NCI-H460 (cell line): ENCODE results near the gene LPIN3. TPM values are rescaled to one million over a fixed set of nuclear protein-coding genes. Genes with fewer than 3 reads are reported as not detected.

Experiments
- DNase-seq: peaks from one replicate; pipeline ENCODE4 v3.0.0-alpha.2; 2016; ENCODE audit warnings: low read depth; ENCODE audit errors: extremely low read depth
- total RNA-seq: library from RNA; depleted of rRNA; stranded (reverse); fragments of >200 nt; shearing (Covaris generic); gene quantifications from 2 replicates; pipeline ENCODE4 v1.2.3, GENCODE V29; 2014

LPIN3 gene
- total RNA-seq, 1 experiment from 2014 or later = 7.6 TPM

DNA sequence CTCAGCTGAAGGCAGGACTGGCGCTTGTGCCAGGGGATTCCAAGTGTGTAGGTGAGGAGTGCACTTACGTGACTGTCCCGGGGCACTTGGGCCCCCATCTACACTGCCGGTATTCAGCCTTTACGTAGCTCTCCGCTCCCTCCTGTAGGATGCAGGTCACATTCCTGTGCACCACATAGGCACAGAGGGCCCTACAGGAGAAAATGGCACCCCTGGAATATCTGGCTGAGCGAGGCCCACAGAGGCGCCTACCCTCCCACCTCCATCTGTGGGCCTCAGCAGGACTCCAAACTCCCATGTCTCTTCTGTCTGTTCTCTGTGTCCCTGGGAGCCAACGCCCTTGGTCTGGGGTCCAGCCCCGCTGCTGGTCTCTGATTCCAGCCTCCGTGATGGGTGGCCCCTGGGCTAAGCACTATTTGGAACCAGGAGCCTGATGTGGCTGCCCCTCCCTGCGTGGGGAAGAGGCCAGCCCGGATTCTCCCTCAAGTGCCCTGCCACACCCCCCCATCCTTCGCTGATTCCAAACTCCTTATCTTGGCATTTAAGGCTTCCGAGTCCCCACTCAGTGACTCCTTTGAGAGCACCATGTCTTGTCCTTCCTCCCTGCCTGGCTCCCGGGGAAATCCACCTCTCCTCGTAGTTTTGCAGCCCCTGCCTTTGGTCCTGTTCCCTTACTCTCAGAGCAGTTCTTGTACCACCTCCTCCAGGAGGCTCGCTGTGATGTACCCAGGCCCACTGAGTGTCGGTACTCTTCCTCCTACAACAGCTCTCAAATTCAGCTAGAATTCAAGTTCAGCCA, 24.5 kb downstream of the LPIN3 start:
- no peak for DNase-seq

DNA sequence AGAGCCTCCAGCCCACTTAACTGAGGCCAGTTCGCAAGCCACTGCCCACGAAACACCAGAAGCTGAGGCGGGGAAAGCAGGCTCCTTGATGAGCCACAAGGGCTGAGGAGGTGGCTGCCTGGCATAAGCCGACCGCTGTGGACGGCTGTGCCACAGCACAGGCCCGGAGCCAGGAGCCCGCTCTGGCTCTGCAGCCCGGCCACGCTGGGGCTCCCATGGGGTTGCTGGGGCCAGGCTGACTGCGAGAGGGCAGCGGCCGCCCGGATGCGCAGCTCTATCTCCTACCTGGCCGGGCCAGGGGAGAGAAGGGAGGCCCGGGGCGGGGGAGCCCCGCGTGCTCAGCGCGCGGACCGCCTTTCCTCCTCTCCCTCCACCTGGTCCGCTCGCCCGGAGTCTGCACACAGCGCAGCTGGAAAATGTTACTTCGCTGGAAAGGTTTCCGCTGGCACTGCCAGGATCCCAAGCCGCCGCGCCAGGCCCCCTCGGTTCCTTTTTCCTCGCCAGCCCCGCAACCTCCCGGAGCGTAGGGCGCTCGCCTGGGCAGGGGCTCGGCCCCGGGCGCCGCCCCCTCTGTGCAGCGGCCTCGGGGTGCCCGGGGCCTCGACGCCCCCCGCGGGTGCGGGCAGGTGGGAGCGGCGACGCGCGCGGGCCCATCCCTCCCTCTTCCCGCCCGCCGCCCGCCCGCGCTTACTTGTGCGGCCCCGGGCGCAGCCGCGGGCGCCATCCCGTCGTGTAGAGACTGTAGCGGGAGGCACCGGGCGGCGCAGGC, 25.3 kb downstream of the LPIN3 start:
- DNase-seq = no peak

DNA sequence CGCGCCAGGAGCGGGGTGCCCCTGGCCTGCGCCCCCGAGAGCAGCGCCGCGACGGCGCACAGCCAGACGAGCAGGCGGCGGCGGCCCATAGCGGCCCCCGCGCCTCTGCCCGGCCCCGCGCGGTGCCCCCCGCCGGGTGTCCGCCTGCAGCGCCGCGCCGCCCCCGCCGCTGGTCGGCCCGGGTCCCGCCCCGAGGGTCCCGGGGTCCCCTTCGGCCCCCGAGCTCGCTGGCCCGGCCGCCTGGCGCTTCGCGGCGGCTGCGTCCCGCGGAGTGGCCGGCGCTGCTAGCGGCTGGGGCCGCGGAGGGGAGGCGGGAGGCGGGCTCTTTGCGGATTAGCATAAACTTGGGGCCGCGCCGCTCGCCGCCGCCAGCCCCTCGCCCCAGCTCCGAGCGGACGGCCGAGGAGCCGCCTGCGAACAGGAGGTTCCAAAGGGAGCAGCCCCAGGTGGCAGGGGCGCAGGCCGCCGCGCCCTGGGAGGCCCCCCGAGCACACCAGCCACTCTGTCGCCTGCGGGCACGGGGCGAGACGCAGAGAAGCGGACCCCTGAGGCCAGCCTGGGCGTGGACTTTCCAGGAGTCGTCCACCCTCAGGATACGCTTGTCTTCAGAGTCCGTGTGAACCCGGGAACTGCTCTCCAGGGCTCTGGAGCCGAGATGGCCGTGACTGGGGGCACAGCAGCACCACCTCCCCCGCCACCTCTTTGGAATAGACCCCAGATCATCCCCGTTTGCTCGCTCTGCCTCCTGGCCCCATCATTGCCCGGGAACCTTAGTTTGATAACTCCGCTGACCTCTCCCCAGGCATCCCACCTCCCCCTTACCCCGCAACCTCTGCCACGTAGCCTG, 26.1 kb downstream of the LPIN3 start, which contains the start of gene EMILIN3:
Gene EMILIN3, minus strand, starts transcription at position 273 of the 847 bp plus-strand sequence. Its CDS starts 184 bp downstream, at position 89.
- no peak for DNase-seq

DNA sequence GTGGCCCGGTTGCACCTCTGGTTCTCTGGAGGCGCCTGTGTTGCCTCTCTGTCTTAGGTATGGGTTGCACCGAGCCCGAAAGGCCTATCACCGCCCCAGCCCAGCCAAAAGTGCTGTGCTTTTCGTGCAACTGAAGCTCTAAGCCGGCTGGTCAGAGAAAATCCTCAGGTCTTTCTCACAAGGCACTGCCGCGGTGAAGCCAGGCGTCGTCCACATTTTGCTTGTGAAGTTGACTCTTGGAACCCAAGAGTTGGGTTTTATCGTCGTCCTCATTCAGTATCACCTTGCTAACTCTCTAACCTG, 26.7 kb downstream of the LPIN3 start:
- DNase-seq = no peak

DNA sequence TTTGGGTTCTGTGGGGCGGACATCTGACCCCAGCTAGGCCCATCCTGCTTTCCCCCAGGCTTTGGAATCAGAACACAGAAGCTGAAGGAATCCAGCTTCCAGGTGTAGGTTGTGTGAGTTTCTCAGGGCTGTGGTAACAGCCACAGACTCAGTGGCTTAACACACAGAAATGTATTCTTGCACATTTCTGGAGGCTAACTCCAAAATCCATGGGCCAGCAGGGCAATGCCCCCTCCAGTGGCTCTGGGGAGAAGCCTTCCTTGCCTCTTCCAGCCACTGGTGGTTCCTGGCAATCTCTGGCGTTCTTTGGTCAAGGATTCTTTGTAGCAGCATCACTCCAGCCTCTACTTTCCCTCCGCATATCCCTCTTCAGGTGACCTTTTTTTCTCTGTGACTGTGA, 27.3 kb downstream of the LPIN3 start:
- no peak for DNase-seq

DNA sequence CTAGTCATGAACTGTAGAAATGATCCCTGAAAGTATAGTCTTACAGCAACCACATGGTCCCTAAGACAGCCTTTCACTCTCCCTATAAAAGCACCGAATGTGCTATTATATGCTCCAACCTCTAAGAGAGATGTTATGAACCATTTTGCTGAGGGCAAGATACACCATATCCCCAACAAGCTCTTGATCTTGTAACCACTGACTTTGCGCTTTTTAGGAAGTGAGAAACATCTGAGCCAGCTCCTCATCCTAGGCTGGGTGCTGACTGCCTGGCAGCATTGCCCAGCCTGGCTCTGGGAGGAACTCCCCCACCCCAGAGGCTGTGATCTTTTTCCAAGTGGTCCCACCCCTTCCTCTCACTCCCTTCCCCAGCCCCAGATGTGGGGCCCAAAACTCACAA, 29.1 kb downstream of the LPIN3 start:
- DNase-seq = no peak

DNA sequence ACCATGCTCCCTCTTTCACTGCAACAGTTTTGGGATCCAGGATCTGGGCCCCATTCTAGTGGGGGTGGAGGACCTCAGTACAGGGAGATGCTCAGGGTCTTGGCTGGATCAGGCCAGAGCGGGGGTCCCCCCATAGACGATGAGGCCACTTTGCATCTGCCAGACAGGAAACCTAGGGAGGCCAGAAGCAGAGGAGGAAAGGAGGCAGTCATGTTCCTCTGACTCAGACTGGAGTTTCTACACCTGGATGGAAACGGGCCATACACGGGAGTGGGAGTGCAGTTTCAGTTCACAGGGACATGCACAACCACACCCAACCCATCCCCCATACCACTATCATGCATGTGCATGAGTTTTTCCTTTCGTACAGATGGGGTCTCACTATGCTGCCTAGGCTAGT, 29.6 kb downstream of the LPIN3 start:
- DNase-seq = no peak

DNA sequence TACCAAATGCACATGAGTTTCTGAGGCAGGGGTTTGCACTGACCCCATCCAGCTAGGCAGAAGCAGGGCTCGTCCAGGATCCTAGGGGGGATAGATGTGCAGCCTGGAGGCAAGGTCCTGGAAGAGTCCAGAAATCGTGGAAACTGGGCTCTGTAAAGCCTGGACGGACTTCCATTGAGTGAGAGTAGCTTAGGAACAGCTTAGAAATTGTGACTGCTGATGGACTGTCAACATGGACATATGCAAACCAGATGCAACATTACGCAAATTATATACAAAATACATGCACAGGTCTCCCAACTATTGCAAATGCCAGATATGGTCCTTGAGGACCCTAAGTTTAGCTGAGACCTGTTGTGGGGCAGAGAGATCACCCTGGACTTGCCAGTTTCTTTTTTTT, 30.8 kb downstream of the LPIN3 start:
- no peak for DNase-seq

DNA sequence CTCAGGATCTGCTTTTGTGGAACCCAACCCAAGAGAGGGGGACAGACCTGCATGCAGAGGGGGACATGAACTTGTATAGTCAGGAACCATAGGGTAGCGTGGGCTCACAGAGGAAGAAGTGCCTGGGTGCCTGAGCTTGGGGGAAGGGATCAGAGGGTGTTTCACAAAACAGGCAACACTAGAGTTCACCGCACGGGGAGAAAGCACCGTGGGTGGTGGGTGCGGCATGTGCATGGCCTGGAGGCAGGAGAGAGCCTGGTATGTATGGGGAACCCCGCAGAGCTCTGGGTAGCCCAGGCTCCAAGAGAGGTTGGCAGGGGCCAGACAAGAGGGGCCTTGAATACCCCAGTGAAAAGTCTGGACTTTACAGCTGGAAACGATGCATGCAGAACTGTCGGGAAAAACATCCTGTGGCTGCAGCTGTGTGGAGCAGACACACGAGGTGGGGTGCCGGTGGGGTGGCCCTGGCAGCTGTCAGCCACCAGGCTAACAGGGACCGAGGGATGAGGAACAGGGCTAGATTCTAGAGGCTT, 32.7 kb downstream of the LPIN3 start:
- DNase-seq = no peak

DNA sequence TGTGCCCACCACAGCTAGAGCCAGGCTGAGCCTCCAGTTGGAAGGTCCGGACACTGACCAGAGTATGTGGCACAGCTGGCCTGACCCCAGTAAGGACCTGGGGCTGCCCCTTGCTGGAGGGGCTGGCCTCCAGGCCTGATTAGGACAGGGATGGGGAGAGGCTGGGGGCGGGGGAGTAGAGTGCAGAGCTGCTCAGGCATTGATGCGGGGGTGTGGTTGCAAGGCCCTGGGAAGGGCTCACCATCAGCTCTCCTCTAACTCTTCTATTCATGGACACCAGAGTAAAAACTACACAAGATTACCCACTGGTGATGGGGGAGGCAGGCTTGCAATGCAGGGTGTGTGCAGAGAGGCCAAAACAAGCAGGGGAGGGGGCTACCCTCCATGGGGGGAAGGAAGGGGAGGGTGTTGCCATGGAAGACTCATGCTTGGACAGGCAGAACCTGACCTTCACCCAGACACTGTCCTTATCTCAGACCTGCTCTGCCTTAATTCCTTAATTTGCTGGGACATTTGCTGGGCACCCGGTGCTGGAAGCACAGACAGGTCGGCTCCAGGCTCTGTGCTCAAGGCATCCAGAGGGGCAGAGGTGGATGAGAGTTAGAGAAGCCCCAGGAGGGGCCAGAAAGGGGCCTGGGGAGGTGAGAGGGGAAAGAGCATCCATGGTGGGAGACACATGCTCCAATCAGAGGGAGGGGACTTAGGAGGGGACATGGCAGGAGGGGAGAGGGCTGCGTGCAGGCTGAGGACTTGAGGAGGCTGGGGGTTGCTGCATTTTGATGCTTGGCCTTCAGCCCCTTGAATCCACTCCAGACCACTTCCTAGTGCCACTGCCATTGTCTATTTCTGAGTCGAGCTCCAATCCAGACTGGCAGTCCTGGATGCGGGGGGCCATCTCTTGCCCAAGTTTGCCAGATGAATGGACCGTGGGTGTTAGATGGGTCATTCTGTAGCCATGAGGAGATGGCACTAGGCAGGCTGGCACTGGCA, 33.6 kb downstream of the LPIN3 start:
- DNase-seq = no peak

DNA sequence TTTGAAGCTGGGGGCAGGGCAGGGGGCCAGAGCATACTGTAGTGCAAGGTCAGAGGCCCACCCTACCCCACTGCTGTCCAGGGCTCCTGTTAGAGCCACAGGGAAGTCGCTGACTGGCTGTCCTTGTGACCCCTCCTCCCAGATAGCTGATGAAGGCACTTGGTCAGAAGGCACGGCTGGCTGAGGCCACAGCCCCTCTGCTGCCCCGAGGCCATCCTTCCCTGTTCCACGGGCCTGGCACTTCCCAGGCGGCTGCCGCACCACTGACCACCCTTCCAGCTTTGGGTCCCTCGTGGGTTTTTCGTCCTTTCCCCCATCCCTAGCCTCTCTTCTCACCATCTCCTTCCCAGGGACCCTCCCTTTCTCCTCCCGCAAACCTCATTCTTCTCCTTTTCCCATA, 35.2 kb downstream of the LPIN3 start:
- DNase-seq = no peak

DNA sequence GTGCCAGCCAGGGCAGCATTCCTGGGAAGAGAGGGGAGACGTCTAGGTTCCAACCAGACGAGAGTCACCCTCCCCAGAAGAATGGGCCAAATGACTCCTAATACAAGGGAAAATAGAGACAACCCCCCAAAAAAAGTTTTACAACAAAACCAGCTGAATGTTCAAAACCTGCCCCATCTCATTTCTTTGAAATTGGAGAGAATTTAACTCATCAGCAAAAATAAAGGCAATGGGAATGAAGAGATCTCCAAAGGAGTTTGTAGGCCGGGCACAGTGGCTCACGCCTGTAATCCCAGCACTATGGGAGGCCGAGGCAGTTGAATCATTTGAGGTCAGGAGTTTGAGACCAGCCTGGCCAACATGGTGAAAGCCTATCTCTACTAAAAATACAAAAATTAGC, 35.7 kb downstream of the LPIN3 start:
- DNase-seq = no peak

DNA sequence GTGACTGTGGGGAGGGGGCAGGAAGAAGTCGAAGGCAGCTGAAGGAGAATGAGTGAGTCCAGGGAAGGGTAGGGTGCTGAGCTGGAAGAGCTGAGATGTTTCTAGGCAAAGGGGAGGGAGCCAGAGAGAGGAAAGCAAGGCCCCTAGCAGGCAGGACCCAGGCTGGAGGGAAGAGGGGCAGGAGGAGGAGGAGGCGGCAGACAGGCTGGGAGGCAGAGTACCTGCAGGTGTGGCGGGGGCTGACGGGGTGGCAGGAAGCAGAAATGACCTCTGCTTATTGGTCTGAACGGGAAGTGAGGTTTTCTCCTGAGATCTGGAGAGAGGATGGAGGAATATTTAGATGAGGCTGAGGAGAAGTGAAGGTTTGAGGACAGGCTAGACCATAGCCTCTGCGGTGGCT, 36.7 kb downstream of the LPIN3 start:
- no peak for DNase-seq

DNA sequence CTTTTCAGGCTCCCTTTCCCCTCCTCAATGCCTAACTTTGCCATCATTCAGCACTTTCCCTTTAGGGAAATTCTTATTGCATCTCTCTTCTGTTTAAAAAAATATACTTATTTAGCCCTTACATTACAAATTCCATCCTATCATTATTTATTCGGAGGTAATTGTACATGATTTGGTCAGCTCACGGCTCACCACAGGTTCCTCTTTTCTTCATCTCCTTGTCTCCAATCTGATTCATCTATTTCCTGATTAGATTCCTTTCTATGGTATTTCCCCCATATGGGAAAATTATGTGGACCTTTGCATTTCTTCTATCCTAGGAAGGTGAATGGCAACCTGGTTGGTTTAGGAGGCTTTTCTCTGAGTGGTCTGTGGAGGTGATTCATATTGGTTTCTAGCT, 38.9 kb downstream of the LPIN3 start:
- no peak for DNase-seq

DNA sequence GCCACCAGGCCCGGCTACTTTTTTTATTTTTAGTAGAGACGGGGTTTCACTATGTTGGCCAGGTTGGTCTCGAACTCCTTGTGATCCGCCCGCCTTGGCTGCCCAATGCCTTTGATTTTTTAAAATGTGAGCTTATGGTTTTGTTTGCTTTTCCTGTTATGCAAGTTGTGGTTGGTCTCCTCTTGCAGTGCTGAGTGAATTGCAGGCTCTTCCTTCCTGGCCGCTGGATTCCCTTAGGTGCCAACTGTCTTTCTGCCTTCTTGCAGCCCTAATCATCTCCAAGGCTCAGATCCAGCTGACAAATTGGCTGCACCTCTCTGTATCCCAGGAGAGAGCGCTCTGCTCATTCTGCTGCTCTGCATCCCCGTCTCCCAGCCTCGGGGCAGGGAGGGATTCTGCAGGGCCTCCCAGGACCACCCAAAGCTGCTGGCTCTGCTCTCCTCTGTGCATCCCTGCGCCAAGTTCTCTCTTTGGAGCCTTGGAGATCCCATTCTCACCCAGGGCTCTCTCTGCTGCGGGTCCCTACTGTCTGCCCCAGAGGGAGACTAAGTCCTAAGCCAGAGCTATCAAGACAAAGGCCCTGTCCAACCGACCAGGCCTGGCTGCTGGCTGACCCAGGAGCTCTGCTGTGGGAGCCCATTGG, 40.1 kb downstream of the LPIN3 start:
- DNase-seq = no peak

DNA sequence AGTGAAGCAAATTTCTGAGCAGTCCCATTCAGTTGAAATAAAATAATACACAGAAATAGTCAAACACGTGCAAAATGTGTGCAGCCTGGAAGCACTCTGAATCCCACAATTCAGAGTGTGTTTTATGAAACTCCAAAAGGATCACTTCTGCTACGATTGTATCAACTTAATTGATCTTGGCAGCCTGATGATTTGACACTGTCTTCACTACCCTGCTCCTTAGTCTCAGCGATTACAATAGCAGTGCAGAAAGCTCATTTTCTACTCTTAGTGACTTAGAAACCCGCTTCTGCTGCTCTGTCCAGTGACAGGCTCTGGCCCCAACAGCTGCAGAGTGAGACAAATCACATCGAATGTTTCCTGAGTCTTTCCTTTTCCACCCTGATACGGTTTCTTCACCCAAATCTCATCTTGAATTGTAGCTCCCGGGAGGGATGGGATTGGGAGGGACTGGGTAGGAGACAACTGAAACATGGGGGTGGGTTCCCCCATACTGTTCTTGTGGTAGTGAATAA, 42.2 kb downstream of the LPIN3 start:
- no peak for DNase-seq

DNA sequence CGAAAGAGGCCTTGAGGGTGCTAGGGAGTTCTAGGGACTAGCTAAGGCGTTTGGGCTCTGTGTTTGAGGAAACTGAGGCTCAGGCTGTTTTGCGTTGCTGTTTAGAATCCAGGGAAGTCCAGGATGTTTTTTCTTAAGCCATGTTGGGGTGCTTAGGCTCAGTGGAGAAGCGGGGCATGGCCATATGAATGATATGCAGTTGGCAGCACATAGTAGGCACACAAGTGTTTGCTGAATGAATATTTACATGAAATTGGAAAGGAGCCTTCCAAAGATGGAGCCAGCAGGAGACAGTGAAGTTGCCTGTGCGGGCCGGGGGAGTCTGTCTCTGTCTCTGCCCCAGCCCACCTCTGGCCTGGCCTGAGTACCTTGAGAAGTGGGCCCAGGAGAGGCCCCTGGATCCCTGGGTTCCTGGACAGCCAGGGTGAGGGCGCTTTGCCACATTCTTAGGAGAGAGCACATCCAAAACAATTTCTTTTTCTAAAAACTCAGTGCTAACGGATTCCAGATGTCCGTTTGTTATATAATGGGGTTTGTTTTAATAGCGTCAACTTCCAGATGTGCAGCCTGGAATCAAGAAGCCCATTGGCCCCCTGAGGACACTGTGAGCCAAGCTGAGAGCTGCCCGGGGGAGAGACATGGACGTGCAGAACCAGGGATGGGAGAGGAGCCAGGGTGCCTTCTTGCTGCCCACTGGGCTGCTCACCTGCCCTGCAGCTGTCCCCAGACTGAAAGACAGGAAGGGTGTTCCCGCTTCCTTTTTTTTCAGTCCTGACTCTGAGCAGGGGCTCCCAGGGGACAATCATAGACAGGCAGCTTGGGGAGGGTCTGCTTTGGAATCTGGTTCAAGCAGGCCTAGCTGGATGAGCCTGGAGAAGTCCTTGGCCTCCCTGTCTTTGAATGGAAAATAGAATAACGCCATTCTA, 46.1 kb downstream of the LPIN3 start:
- DNase-seq = no peak

DNA sequence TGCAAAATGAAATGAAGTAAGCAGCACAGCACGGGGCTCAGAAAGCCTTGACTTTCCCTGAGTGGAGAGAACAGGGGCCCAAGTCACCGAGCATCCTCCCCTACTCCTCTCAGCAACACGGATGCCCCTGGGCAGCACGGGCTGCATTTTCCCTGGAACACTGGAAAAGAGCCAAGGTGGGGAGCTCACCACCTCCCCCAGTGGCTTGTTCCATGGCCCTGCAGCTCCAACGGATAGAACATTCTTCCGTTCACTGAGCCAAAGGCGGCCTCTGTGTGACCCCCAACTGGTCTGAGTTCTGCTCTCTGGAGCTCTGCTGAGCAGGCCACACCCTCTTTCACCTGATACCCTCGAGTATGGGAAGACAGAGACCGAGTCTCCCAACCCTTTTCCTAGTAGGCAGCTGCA, 46.8 kb downstream of the LPIN3 start:
- DNase-seq = no peak
